ENCODE data around the gene TBXA2R.

DNA sequence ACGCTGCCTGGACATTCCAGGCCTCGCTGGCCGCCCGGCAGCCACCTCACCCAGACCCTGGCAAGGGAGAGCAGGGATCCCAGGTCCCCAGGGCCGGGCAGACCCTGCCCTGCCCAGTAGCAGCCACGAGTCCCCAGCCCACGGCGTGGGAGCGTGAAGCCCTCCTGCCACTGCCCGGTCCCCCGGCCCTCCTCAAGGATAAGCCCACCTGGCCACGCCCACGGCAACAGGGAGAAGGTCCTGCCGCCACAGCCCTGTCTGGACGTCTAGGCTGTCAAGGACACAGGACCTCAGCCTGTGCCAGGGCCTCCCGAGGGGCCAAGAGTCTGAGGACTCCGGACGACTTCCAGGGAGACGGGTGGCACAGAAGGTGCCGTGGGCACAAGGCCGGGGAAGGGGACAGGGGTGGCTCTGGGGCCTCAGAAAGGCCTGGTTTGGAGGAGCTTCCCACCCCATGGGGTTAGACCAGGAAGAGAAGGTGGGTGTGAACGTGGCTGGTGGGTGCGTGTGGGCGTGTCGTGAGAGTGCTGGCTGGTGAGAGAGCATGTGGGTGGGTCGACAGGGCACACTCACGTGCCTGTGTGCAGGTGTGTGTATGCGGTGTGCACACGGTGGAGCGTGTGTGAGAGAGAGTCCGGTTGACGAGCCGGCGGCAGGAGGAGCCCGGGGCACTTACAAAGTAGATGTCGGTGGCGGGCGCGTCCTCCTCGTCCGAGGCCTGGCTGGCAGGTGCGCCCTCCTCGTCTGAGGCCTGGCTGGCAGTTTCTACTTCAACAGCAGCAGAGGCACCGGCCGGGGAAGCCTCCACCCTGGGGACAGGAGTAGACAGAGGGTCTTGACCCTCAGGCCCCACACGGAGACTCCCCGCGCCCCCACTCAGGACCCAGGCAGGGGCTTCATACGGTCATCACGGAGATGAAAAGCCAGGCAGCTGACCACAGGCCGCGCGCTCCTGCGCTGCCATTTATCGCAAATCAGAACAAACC is 31.8 kb upstream of the TBXA2R start:
- TF ChIP-seq, protein P1, sequence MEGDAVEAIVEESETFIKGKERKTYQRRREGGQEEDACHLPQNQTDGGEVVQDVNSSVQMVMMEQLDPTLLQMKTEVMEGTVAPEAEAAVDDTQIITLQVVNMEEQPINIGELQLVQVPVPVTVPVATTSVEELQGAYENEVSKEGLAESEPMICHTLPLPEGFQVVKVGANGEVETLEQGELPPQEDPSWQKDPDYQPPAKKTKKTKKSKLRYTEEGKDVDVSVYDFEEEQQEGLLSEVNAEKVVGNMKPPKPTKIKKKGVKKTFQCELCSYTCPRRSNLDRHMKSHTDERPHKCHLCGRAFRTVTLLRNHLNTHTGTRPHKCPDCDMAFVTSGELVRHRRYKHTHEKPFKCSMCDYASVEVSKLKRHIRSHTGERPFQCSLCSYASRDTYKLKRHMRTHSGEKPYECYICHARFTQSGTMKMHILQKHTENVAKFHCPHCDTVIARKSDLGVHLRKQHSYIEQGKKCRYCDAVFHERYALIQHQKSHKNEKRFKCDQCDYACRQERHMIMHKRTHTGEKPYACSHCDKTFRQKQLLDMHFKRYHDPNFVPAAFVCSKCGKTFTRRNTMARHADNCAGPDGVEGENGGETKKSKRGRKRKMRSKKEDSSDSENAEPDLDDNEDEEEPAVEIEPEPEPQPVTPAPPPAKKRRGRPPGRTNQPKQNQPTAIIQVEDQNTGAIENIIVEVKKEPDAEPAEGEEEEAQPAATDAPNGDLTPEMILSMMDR (IDR thresholded peaks at IDR 0.05; ENCODE audit: insufficient read depth, low read length, poor library complexity, severe bottlenecking) = no peak
- TF ChIP-seq EZH2phosphoT487 (conservative IDR thresholded peaks at IDR 0.05; ENCODE audit: low read length) = no peak

Data from SU-DHL-6 (cell line).